ENCODE data around the gene NTM. TPM values are rescaled to one million over a fixed set of nuclear protein-coding genes. Genes with fewer than 3 reads are reported as not detected.

Gene NTM
- total RNA-seq, 1 experiment from 2014 or later, result 9.9 TPM

DNA sequence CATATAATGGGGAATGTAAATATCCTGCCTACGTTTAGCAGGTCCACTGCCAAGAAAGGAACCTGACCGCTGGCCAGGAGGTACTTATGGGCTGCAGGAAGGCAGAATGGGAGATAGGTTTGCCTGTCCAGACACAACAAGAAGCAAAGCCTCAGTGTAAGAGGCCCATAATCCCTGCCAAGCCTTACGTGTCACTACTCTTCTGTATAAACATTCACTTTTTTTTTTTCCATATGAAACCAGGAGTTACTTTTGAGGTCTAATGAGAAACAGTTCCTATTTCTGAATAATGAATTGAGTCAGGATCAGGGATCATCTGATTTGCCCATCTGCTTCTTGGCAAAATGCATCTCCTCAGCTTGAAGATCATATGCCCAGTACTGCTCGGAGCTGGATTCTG is 230.2 kb downstream of the NTM start:
- H3K14ac ChIP-seq (ENCODE audit: insufficient read depth, low read length), result no peak overlapping the region
- no peak overlapping the region for H2BK5ac ChIP-seq (ENCODE audit: insufficient read length, low read length)

More for the DNA sequence above, 230.2 kb downstream of the NTM start:
- no peak overlapping the region for H3K27ac Mint-ChIP-seq
- H4K8ac ChIP-seq (replicated peaks; ENCODE audit: insufficient read length, low read depth, low read length), result no peak overlapping the region
- no peak overlapping the region for H3K4me3 Mint-ChIP-seq
- H3K27me3 Mint-ChIP-seq (ENCODE audit: low read depth), result peaks cover 5% of the 10 kb centered on the region
- H2AFZ ChIP-seq (ENCODE audit: low read length), result no peak overlapping the region
- peaks cover 2 to 5% of the 10 kb centered on the region in 2 experiments; a peak in 3 of 5 replicates for H3K9me3 Mint-ChIP-seq
- no peak overlapping the region for H2BK15ac ChIP-seq (ENCODE audit: low read depth, low read length)
- no peaks in the 10 kb centered on the region for H3K27me3 ChIP-seq (ENCODE audit: insufficient read depth, low read length)
- H3K23ac ChIP-seq (ENCODE audit: insufficient read length, low read depth, low read length), result no peak overlapping the region
- H3K79me1 ChIP-seq (ENCODE audit: insufficient read depth, low read depth, low read length, poor library complexity, severe bottlenecking), result no peaks in the 10 kb centered on the region
- H4K91ac ChIP-seq (ENCODE audit: insufficient read length, low read depth, low read length), result no peak overlapping the region
- no peak overlapping the region for H3K4ac ChIP-seq (ENCODE audit: low read depth, low read length)
- H3K56ac ChIP-seq (ENCODE audit: insufficient read length, low read depth, low read length), result no peak overlapping the region
- no peak overlapping the region for H2BK120ac ChIP-seq (ENCODE audit: low read depth, low read length, poor library complexity, severe bottlenecking)
- no peak overlapping the region for H2AK5ac ChIP-seq (ENCODE audit: insufficient read length, low read length)
- H3K18ac ChIP-seq (ENCODE audit: insufficient read length, low read depth, low read length), result no peak overlapping the region
- H4K5ac ChIP-seq (ENCODE audit: insufficient read length, low read depth, low read length), result no peak overlapping the region
- no peaks in the 10 kb centered on the region for H3K79me2 ChIP-seq (ENCODE audit: insufficient read depth, low read length)
- H3K36me3 Mint-ChIP-seq (ENCODE audit: insufficient read depth in 1 of 3, low read depth in 3 of 3), result peaks cover 0 to 4% (median 0%) of the 10 kb centered on the region in 3 experiments; a peak in 1 of 7 replicates
- TF ChIP-seq, protein P1, sequence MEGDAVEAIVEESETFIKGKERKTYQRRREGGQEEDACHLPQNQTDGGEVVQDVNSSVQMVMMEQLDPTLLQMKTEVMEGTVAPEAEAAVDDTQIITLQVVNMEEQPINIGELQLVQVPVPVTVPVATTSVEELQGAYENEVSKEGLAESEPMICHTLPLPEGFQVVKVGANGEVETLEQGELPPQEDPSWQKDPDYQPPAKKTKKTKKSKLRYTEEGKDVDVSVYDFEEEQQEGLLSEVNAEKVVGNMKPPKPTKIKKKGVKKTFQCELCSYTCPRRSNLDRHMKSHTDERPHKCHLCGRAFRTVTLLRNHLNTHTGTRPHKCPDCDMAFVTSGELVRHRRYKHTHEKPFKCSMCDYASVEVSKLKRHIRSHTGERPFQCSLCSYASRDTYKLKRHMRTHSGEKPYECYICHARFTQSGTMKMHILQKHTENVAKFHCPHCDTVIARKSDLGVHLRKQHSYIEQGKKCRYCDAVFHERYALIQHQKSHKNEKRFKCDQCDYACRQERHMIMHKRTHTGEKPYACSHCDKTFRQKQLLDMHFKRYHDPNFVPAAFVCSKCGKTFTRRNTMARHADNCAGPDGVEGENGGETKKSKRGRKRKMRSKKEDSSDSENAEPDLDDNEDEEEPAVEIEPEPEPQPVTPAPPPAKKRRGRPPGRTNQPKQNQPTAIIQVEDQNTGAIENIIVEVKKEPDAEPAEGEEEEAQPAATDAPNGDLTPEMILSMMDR (conservative IDR thresholded peaks at IDR 0.05), result no peak
- H3K27ac ChIP-seq (ENCODE audit: insufficient read length, low read depth, low read length), result no peak overlapping the region
- H3K4me1 Mint-ChIP-seq, result peaks cover 19 to 34% of the 10 kb centered on the region in 2 experiments
- no peaks in the 10 kb centered on the region for H3K9me3 ChIP-seq (ENCODE audit: control insufficient read depth, low read depth, low read length)
- no peaks in the 10 kb centered on the region; the same call in none of the 2 replicates for H3K4me1 ChIP-seq (ENCODE audit: insufficient read depth, low read length)
- H3K4me2 ChIP-seq (ENCODE audit: insufficient read depth, insufficient read length, low read length), result no peak overlapping the region
- no peak overlapping the region for H2BK12ac ChIP-seq (ENCODE audit: insufficient read length, low read depth, low read length)
- H3T11ph ChIP-seq (ENCODE audit: low read length), result no peak overlapping the region
- no peak overlapping the region for H3K9ac ChIP-seq (ENCODE audit: extremely low read depth, insufficient read length, low read length)
- WGBS (ENCODE audit: extremely low coverage, insufficient read length, low lambda C conversion rate), result no CpG with 5 or more reads among the region's 4 CpGs
- DNase-seq, result no peak
- no peaks in the 10 kb centered on the region for H4K20me1 ChIP-seq (ENCODE audit: control insufficient read depth, insufficient read depth, insufficient read length)
- H2BK20ac ChIP-seq (ENCODE audit: low read depth, low read length, poor library complexity, severe bottlenecking), result no peak overlapping the region
- no peaks in the 10 kb centered on the region for H3K23me2 ChIP-seq (ENCODE audit: insufficient read length, low read depth, low read length, poor library complexity, severe bottlenecking)
